Left forelimb (tissue), 1 donor: ENCODE results near the gene BLCAP.
"Not testable (repeated sequence)": the region's sequence is repeated elsewhere in the genome, so short reads cannot be mapped to it uniquely, and the experiment has no call there.

Source experiments
- DNase-seq: peaks from one replicate; pipeline ENCODE4 v3.0.0-alpha.2; 2018; ENCODE audit warnings: low spot score

Gene BLCAP

DNA sequence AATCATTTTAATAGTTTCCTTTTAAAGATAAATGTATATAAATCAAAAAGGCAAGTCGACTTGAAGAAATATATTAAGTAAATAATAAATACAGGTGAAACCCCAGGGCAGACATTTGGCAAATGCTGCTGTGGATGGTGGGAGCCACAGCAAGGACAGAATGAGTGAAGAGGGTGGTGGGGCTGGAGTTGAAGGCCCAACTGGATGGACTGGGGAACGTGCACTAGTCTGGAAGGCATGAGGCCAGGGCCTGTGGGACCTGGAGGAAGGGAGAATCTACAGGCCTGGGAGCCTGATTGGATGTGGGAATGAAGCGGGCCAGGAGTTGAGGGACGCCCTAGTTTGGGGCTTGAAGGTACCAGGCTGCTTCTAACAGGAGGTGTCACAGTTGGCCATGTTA lies 30.6 kb upstream of the BLCAP start:
- no peak for DNase-seq

GRCh38 chr20:37556538-37556937 lies 28.9 kb upstream of the BLCAP start:
- no peak for DNase-seq

GRCh38 chr20:37554721-37555298 lies 27.1 kb upstream of the BLCAP start:
- not testable (repeated sequence) for DNase-seq

DNA sequence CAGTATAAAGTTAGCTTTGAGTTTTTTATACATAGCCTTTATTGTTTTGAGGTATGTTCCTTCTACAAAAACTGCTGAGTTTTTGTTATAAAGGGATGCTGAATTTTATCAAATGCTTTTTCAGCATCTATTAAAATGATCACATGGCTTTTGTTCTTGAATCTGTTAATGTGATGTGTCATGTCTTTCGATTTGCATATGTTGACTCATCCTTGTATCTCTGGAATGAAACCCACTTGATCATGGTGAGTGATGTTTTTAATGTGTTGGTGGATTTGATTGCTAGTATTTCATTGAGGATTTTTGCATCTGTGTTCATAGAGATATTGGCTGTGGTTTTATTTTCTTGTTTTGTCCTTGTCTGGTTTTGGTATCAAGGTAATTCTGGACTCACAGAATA lies 24.7 kb upstream of the BLCAP start:
- DNase-seq, result no peak

DNA sequence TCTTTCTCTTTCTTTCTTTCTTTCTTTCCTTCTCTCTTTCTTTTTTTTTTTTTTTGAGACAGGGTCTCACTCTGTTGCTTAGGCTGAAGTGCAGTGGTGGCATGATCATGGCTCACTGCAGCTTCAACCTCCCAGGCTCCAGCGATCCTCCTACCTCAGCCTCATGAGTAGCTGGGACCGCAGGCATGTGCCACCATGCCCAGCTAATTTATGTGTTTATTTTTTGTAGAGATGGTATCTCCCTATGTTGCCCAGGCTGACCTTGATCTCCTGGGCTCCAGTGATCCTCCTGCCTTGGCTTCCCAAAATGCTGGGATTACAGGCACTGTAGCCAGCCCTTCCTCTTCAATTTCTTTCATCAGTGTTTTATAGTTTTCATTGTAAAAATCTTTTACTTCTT lies 24.0 kb upstream of the BLCAP start:
- DNase-seq, result not testable (repeated sequence)

GRCh38 chr20:37550101-37550920 lies 22.6 kb upstream of the BLCAP start:
- DNase-seq, result not testable (repeated sequence)

DNA sequence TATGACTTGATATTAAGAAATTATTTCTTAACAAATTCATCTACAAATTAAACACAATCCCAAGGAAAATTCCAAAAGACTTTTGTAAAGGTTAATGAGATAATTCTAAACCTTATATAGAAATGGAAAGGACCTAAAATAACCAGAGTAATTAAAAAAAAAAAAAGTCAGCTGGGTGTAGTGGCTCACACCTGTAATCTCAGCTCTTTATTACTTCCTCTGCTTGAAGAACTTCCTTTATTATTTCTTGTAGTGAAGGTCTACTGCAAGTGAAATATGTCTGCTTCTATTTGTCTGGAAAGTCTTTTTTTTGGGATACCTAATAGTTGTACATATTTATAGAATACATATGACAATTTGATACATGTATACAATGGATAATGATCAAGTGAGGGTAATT lies 20.2 kb upstream of the BLCAP start:
- no peak for DNase-seq

DNA sequence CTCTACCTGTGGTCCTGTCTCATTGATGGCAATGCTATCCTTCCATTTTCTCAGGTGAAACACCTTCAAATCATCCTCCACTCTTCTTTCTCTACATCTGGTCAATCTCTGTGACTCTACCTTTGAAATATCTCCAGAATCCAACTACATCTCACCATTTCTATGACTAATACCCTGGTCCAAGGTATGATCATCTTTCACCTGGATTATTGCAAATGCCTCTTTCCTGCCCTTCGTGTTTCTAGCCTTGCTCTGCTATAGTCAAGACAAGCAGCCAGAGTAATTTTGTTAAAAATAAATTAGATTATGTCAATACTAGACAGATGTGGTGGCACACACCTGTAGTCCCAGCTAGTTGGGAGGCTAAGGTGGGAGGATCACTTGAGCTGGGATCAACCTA lies 17.8 kb upstream of the BLCAP start:
- DNase-seq, result no peak

DNA sequence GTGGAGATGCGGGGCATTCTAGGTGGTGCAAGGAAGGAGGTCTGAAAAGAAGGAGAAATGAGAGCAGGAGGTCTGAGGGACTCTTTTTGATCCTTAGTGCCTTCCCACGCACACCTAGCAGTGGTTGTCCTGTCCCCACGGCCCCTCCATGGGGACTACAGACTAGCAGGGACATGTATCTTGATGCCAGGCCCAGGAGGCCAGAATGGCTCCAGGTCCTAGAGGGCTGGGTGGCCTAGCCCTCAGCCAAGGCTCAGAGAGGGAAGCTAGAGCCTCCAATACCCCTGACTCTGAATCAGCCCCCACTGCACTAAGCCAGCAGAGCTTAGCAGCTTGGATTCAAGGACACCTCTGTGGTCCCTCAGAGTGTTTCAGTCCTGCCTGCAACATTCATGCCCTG lies 16.7 kb upstream of the BLCAP start:
- DNase-seq, result no peak

DNA sequence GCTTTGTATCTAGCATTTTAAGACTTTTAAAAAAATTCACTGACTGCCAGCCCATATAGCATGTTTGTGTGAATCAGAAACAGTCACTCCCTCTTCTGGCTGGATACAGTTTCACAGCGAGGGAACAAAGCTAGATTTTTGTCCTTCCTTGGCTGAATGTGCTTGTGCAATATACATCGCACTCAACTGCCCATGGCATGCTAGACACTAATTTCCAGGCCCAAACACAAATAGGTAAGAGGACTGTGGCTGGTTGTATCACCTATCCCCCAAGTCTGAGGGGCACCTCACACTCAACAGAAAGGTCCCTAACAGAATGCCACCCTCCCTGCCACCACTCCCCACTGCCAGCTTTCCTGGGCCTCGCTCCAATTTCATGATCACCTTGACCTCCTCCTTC lies 16.2 kb upstream of the BLCAP start:
- DNase-seq, result no peak

DNA sequence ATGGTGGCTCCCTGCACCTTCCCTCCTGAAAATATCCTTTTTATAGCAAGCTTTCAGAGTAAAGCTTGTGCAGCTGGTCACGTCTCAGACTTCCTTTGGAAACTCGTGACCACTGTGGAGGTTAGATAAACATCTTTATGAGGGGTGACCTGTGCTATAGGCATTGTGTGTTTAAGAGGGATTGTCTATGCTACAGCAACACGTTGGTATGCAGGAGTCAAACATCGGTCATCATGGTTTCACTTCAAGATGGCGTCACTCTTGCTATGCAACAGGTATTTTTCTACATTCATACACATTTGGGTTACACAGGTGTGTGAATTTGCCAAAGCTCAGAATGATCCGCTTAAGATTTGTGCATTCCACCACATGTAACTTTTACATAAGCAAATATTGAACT lies 14.6 kb upstream of the BLCAP start:
- DNase-seq, result no peak

DNA sequence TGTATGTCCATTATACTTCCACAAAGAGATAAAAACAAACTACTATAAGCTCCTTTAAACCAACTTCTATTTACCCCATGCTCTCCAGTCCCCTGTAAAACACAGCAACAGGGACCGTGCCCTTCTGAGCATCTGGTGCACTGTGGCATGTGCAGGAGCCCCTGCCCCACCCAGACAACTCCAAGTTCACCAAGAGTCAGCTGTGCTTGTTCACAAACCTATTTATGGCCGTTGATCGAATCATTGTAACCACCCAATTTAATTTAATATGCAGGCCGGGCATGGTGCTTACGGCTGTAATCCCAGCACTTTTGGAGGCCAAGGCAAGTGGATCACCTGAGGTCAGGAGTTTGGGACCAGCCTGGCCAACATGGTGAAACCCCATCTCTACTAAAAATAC lies 13.7 kb upstream of the BLCAP start:
- no peak for DNase-seq

DNA sequence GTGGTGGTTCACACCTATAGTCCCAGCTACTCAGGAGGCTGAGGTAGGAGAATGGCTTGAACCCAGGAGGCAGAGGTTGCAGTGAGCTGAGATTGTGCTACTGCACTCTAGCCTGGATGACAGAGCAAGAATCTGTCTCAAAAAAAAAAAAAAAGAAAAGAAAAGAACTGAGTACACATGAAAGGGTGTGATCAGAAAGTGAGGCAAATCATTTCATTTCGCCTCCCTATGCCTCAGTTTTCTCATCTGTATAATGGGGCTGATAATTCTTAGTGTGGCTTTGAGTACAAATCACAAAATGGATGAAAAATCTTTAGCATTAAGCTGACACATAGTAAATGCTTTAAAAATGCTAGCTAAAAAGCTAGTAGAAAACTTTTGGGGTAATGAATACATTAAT lies 13.2 kb upstream of the BLCAP start:
- not testable (repeated sequence) for DNase-seq

GRCh38 chr20:37540001-37540400 lies 12.3 kb upstream of the BLCAP start:
- no peak for DNase-seq

GRCh38 chr20:37539424-37539823 lies 11.7 kb upstream of the BLCAP start:
- no peak for DNase-seq

GRCh38 chr20:37538003-37538402 lies 10.3 kb upstream of the BLCAP start:
- DNase-seq, result no peak

DNA sequence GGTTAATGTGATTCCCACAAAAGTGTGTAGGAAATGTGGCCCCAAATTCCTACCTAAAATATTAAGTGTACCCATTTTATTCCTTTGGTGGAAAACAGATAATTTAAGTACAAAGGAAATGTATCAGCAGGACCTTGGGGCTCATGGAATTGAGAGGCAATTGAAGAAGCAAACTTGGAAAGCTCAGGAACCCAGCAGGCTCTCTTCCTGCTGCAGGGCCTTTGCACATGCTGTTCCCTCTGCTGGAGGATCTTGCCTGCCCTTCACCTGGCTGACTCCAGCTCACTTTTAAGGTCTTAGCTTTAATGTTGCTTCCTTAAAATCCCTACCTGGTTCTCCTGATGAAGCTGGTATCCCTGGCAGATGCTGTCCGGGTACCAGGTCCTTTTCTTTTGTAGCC lies 9.8 kb upstream of the BLCAP start:
- no peak for DNase-seq

- no peak for DNase-seq
Observed at GRCh38 chr20:37535443-37536132, 7.9 kb upstream of the BLCAP start.

GRCh38 chr20:37534401-37535157 lies 6.9 kb upstream of the BLCAP start:
- DNase-seq, result no peak

DNA sequence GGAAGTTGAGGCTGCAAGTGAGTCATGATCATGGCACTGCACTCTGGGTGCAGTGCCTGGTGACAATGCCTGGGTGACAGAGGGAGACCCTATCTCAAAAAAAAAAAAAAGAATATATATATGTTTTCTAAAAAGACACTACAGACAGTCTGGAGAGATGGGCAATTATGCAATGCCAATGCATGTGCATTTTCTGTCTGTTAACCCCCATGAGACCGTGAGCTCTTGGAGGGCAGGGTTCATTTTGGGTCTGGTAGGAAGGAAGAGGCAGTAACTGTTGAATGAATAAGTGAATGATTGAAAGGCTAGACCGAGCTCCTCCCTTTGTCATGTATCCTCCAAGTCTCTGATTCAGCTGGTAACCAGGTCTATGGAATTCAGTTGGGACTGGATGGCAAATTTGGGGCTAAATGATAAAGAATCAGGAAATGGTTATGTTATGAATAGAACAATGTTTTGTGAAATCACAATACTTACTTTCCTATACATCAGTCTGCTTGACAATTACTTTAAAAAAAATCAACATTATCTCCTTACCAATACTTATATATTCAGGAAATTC lies 5.6 kb upstream of the BLCAP start:
- DNase-seq, result no peak

DNA sequence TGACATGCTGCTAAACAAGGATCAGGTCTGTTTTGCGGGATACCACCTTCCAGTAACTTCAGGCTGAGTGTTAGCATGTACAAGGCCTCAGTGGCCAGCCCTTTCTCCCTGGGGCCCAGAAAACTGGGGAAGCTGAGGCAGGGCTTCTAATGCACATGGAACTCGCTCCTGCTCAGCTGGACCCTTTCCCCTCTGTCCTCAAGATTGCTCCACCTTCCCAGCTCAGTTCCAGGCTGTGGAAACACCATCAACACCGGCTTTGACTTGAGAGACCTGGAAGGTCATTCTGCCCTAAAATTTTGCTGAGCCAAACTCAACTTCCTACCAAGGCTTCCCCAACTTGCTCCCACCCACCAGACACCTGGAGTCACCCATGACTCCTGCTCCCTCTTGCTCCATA lies 4.2 kb upstream of the BLCAP start:
- DNase-seq, result no peak

DNA sequence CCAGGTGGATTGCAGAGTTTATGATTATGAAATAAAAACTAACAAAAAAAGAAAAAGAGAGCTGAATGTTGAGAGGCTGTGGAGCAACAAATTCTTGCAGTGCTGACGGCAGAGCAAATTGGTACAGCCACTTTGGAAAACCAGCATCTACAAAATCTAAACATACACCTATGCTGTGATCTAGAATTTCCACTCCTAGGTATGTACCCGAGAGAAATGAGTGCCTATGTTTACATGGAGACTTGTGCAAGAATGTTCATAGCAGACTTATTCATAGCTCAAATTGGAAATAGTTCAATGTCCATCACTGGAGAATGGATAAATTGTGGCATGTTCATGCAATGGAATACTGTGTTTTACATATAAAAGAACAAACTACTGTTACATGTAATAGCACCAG lies 3.0 kb upstream of the BLCAP start:
- DNase-seq, result no peak
